Hippocampal formation (tissue), 2 donors: ENCODE data around the gene NDST1.

Experiments used
- DNase-seq, 2 donors: peaks; one replicate each; lab custom pipeline; 2025; lab: John Stamatoyannopoulos, UW

The NDST1 gene

GRCh38 chr5:150523472-150524350 is 15.8 kb downstream of the NDST1 start:
- DNase-seq, result peak; percentile 67 to 85

GRCh38 chr5:150525163-150525562 is 17.2 kb downstream of the NDST1 start:
- DNase-seq, result no peak

DNA sequence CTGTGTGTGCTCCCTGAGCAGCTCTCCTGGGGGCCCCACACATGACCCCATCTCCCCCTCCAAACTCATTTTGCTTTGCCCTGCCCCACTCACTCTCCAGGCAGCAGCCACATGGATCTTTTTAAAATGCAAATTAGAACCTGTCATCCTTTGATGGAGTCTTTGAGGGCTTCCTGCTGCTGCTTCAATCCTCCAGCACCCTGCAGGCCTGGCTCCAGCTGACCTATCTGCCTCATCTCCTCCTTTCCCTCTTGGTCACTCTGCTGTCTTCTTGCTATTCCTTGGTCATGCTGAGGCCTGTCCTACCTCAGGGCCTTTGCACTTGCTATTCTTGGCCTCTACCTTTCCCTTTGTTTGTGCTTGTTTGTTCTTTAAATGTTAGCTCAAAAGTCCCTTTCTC is 17.9 kb downstream of the NDST1 start:
- DNase-seq, result no peak

DNA sequence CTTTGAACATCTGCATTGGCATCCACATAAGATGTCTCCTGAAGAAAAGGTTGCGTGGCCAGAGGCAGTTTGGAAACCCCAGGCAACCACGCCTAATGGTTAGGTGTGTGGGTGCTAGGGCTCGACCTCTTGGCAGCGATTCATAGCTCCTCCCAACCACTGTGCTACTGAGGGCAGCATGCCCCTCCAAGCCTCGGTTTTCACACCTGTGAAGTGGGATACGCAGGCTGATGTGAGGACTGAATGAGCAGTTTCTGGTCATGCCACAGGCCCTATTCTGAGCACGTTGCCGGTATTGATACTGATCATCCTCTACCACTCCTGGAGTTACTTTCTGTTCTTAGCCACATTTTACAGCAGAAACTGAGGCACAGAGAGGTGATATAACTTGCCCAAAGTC is 19.1 kb downstream of the NDST1 start:
- no peak for DNase-seq

DNA sequence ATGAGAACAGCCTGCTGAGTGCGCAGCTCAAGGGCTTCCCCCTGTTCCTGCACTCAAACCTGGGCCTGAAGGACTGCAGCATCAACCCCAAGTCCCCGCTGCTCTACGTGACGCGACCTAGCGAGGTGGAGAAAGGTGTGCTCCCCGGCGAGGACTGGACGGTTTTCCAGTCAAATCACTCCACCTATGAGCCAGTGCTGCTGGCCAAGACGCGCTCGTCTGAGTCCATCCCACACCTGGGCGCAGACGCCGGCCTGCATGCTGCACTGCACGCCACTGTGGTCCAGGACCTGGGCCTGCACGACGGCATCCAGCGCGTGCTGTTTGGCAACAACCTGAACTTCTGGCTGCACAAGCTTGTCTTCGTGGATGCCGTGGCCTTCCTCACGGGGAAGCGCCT is 19.9 kb downstream of the NDST1 start:
- no peak for DNase-seq

DNA sequence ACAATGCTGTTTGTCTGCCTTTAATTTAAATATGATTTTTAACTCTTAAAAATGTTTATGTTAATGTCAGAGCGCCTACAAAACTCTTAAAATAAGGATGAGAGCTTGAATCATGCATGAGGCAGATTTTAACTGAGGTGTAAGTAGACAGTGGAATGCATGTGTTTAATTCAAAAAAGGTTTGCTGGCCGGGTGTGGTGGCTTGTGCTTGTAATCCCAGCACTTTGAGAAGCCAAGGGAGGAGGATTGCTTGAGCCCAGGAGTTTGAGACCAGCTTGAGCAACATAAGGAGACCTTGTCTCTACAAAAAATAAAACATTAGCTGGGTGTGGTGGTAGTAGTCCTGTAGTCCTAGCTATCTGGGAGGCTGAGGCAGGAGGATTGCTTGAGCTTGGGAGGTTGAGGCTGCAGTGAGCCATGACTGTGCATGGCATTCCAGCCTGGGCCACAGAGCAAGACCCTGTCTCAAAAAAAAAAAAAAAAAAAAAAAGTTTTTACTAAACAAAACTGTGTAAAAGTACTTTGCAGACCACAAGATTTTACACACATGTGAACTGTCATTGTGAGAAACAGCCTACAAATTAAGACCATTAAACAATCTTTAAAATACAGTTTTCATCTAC is 21.1 kb downstream of the NDST1 start:
- DNase-seq, result no peak

DNA sequence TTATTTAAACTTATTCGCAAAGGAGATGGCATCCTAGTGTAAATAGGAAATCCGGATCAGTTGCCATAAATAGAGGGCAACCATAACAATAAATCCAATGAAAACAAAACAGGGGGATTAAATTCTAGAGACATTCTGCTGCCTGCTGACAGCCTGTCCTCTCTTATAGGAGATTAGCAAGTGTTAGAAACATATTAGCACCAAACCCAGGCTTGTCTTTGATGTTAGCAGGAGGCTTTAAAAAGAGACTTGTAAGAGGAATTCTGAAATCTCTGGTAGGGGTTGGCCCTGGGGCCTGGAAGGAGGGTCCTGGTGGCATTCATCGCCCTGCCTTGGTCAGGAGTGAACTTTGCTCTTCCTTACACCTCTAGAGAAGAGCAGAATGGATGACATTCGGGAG is 21.6 kb downstream of the NDST1 start:
- no peak for DNase-seq

GRCh38 chr5:150530423-150530822 is 22.5 kb downstream of the NDST1 start:
- no peak for DNase-seq

DNA sequence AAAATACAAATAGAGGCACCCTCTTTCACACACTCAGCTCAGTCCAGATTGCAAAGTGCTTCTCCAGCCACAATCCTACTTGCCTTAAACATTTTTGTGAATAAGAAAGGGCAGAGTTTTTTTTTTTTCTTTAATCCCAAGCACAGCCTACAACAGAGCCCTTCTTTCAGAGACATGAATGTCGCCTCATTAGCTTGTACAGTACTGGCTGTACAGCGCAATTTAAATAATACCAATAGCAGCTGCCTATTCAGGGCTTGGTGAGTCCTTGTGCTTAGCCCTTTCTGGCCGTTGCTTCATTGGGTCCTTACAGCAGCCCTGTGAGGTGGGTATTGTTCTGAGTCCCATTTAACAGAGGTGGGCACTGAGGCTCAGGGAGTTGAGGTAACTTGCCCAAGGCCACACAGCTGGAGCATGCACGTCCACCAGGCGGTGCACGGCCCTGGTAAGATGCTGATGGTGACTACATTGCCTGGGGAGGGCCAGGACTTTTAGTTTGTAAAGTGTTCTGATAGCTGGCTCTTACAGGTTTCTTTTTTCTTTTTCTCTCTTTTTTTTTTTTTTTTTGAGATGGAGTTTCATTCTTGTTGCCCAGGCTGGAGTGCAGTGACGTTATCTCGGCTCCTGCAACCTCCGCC is 23.1 kb downstream of the NDST1 start:
- no peak for DNase-seq

- no peak for DNase-seq
Measured at GRCh38 chr5:150531686-150532085, 23.8 kb downstream of the NDST1 start.

- DNase-seq, result no peak
Measured at GRCh38 chr5:150532151-150532550, 24.2 kb downstream of the NDST1 start.

DNA sequence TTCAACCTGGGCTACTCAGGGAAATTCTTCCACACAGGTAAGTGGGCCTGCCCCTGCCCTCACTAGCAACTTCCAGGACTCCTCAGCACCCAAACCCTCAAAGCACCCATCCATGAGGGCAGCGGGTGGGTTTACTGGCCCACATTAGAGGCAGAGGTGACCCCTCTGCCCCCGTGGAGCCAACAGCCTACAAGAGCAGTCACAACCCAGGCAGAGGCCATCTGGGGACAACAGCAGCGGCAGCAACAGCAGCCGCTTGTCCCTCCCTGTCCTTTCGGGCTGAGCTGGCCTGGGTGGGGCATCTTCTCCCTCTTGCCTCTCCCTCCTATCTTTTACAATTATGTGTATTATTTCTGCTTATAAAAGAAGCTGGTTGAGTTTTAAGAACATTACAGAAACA is 25.1 kb downstream of the NDST1 start:
- no peak for DNase-seq

- DNase-seq, result no peak
Measured at GRCh38 chr5:150534811-150535210, 26.9 kb downstream of the NDST1 start.

DNA sequence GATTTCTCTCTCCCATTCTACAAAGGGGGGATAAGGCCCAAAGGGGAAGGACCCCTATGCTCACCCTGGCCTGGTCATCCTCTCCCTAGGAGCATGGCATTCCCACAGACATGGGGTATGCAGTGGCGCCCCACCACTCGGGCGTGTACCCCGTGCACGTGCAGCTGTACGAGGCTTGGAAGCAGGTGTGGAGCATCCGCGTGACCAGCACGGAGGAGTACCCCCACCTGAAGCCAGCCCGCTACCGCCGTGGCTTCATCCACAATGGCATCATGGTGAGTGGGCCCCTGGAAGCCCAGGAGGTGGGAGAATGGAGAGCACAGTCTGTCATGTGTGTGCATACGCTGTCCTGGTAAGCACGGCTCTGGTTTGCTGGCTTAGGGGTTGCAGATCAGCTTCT is 27.7 kb downstream of the NDST1 start:
- no peak for DNase-seq

DNA sequence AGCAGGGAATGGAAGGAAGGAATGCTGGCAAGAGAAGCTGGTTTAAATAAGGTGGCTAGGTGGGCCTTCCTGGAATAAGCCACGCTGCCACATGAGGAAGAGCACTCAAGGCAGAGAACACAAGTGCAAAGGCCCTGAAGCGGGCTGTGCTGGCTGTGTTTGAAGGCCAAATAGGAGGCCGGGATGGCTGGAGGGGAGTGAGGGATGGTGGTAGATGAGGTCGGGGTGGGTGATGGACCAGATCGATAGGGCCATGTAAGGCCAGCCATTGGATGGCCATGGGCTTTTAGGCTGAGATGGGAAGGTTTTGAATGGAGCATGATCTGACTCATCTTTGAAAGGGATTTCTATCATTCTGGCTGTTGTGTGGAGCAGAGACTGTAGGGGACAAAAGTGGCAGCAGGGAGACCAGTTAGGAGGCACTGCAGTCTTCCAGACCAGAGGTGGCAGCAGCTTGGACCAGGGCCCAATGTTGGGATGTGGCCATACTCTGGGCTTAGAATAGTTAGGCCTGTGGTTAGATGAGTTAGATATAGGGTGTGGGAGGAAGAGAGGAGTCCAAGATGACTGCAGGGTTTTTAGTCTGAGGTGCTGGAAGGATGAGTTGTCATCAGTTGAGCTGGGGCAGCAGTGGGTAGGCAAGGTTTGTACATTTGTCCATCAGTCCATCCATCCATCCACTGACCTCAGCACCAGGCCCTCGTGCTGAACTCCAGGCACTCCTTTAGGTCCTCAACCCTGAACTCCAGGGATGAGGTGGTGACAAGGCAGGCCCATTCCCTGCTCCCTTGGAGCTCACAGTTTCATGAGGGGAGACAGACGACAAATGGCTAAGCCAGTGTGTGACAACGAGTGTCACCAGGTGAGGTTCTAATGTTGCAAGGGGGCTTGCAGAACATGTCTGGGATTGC is 30.3 kb downstream of the NDST1 start:
- no peak for DNase-seq

GRCh38 chr5:150539206-150539605 is 31.3 kb downstream of the NDST1 start:
- no peak for DNase-seq

GRCh38 chr5:150540042-150540441 is 32.1 kb downstream of the NDST1 start:
- no peak for DNase-seq

- no peak for DNase-seq
Measured at GRCh38 chr5:150540615-150541396, 32.9 kb downstream of the NDST1 start.

GRCh38 chr5:150541397-150541675 is 33.4 kb downstream of the NDST1 start:
- DNase-seq, result no peak

GRCh38 chr5:150541895-150542294 is 34.0 kb downstream of the NDST1 start:
- no peak for DNase-seq

- no peak for DNase-seq
Measured at GRCh38 chr5:150542933-150543445, 35.1 kb downstream of the NDST1 start.
